ENCODE data around the gene THUMPD3.
A peak's percentile ranks its signal among the peaks of the same experiment; 100 is the strongest.

THUMPD3 gene

GRCh38 chr3:9398700-9399336 lies 36.0 kb downstream of the THUMPD3 start:
- DNase-seq, result no peak

- DNase-seq, result no peak
Observed at GRCh38 chr3:9399337-9399703, 36.5 kb downstream of the THUMPD3 start.

- peak; percentile 65 for DNase-seq
Observed at GRCh38 chr3:9399746-9400145, 36.9 kb downstream of the THUMPD3 start.

- no peak for DNase-seq
Observed at GRCh38 chr3:9400616-9401015, 37.8 kb downstream of the THUMPD3 start.

GRCh38 chr3:9401986-9402385 lies 39.1 kb downstream of the THUMPD3 start:
- no peak for DNase-seq

GRCh38 chr3:9402410-9403228 lies 39.8 kb downstream of the THUMPD3 start:
- DNase-seq, result no peak

- DNase-seq, result no peak
Observed at GRCh38 chr3:9403463-9403862, 40.6 kb downstream of the THUMPD3 start.

- DNase-seq, result no peak
Observed at GRCh38 chr3:9404680-9405079, 41.8 kb downstream of the THUMPD3 start.

GRCh38 chr3:9405756-9406155 lies 42.9 kb downstream of the THUMPD3 start:
- DNase-seq, result no peak

GRCh38 chr3:9406856-9407626 lies 44.2 kb downstream of the THUMPD3 start:
- DNase-seq, result no peak

- DNase-seq, result no peak
Observed at GRCh38 chr3:9408061-9408460, 45.2 kb downstream of the THUMPD3 start.

- DNase-seq, result no peak
Observed at GRCh38 chr3:9408546-9408945, 45.7 kb downstream of the THUMPD3 start.

GRCh38 chr3:9409981-9410854 lies 47.4 kb downstream of the THUMPD3 start:
- no peak for DNase-seq

- no peak for DNase-seq
Observed at GRCh38 chr3:9411302-9411701, 48.4 kb downstream of the THUMPD3 start.

- no peak for DNase-seq
Observed at GRCh38 chr3:9412293-9412692, 49.4 kb downstream of the THUMPD3 start.

- no peak for DNase-seq
Observed at GRCh38 chr3:9414826-9415225, 52.0 kb downstream of the THUMPD3 start.

GRCh38 chr3:9415485-9416138 lies 52.8 kb downstream of the THUMPD3 start:
- DNase-seq, result no peak

GRCh38 chr3:9416139-9416780 lies 53.4 kb downstream of the THUMPD3 start:
- DNase-seq, result no peak

GRCh38 chr3:9420850-9421549 lies 58.1 kb downstream of the THUMPD3 start:
- no peak for DNase-seq

- DNase-seq, result peak; percentile 91
Observed at GRCh38 chr3:9422712-9423424, 60.0 kb downstream of the THUMPD3 start.
